CD4-positive, alpha-beta T cell (primary cell): Measurements from ENCODE around the gene GP1BB. TPM values are rescaled to one million over a fixed set of nuclear protein-coding genes. Genes with fewer than 3 reads are reported as not detected.

ENCODE experiments used
- ATAC-seq: fragments of 200-7000 bp; cut with Tn5 transposase; one replicate; pipeline ENCODE4 v1.10.0; 2022; ENCODE audit warnings: mild to moderate bottlenecking; ENCODE audit not compliant: poor library complexity
- CTCF ChIA-PET: fragments of 350-600 bp; sonication (Branson Sonifier 250); formaldehyde crosslinking; loops from one replicate; lab custom pipeline; 2021; ENCODE audit warnings: antibody characterized with exemption, inconsistent platforms; lab: Charles Lee
- POLR2A ChIA-PET: fragments of 350-600 bp; sonication (Branson Sonifier 250); formaldehyde crosslinking; loops from one replicate; lab custom pipeline; 2021; ENCODE audit warnings: antibody characterized with exemption, inconsistent platforms; lab: Charles Lee
- DNase-seq, 14 experiments: peaks; one replicate each; pipeline ENCODE4 v3.0.0-alpha.2; 2013 to 2020; ENCODE audit warnings: mixed read lengths in 2 of 14
- H3K27ac ChIP-seq, 2 donors: one replicate each; pipeline versions ENCODE4 v1.5.1 to v1.7.0; 2013; ENCODE audit warnings: low read length in 2 of 2, low read depth in 1 of 2, mild to moderate bottlenecking in 1 of 2
- H3K27me3 ChIP-seq, 2 experiments: 1 replicate in 1 of 2; 2 replicates in 1 of 2; pipeline versions ENCODE4 v1.6.1 to v1.7.0; 2013; ENCODE audit warnings: low read length in 2 of 2, control low read depth in 1 of 2, mild to moderate bottlenecking in 1 of 2, moderate library complexity in 1 of 2; ENCODE audit not compliant: insufficient read depth in 2 of 2, control insufficient read depth in 1 of 2
- H3K36me3 ChIP-seq: one replicate; pipeline ENCODE4 v1.6.1; 2013; ENCODE audit warnings: low read length, control low read depth; ENCODE audit not compliant: insufficient read depth
- H3K4me1 ChIP-seq: one replicate; pipeline ENCODE4 v1.6.1; 2013; ENCODE audit warnings: low read length, control low read depth; ENCODE audit not compliant: insufficient read depth
- H3K4me3 ChIP-seq: one replicate; pipeline ENCODE4 v1.5.1; 2013; ENCODE audit warnings: mild to moderate bottlenecking, low read length, moderate library complexity
- H3K9me3 ChIP-seq, 2 experiments: 1 replicate in 1 of 2; 2 replicates in 1 of 2; pipeline versions ENCODE4 v1.6.1 to v1.7.0; 2013; ENCODE audit warnings: low read length in 2 of 2, mild to moderate bottlenecking in 2 of 2, control low read depth in 1 of 2, moderate library complexity in 1 of 2; ENCODE audit not compliant: control insufficient read depth in 1 of 2, insufficient read depth in 1 of 2
- H3K27ac Mint-ChIP-seq: one replicate; pipeline ENCODE4 v1.8.0; 2020; ENCODE audit warnings: mixed read lengths
- H3K27me3 Mint-ChIP-seq: one replicate; pipeline ENCODE4 v1.8.0; 2021; ENCODE audit warnings: mixed read lengths
- H3K36me3 Mint-ChIP-seq: one replicate; pipeline ENCODE4 v1.8.0; 2021; ENCODE audit warnings: low read depth, mixed read lengths
- H3K4me1 Mint-ChIP-seq: one replicate; pipeline ENCODE4 v1.8.0; 2021; ENCODE audit warnings: low read depth, mixed read lengths
- H3K4me3 Mint-ChIP-seq: one replicate; pipeline ENCODE4 v1.8.0; 2020; ENCODE audit warnings: mild to moderate bottlenecking, mixed read lengths
- H3K9me3 Mint-ChIP-seq: one replicate; pipeline ENCODE4 v1.8.0; 2020; ENCODE audit warnings: mixed read lengths
- CTCF ChIP-seq: fragments of 200-600 bp; IDR thresholded peaks from one replicate; pipeline ENCODE4 v1.8.0; 2022; ENCODE audit warnings: antibody characterized with exemption, mild to moderate bottlenecking
- intact Hi-C, 2 experiments: fragments of 100-400 bp; cut with DNase I in 1 of 2; cut with micrococcal nuclease in 1 of 2; formaldehyde crosslinking; loops; one replicate each; pipeline versions ENCODE4 v1.15.1 to v1.9.0; 2023 to 2025; cut with DNase I, micrococcal nuclease
- total RNA-seq, 174 experiments: library from RNA in 2 of 174; stranded (reverse) in 2 of 174; gene quantifications; one replicate each; pipeline ENCODE4 v1.2.3 and lab custom pipeline; 2021 to 2026

Gene GP1BB
- total RNA-seq, 2 experiments from 2014 or later = 0.22 TPM; not detected in 1

- H3K9me3 ChIP-seq = peaks cover 0 to 6% of the 10 kb centered on the region in 2 experiments
- Mint-ChIP-seq H3K27me3 (no peaks in the 10 kb centered on the region), H3K36me3 (no peaks in the 10 kb centered on the region), H3K27ac (no peak overlapping the region), H3K9me3 (no peaks in the 10 kb centered on the region), H3K4me3 (no peak overlapping the region), H3K4me1 (no peaks in the 10 kb centered on the region)
- no peaks in the 10 kb centered on the region for H3K4me1 ChIP-seq
- H3K4me3 ChIP-seq = no peak overlapping the region
- no peak for DNase-seq
- intact Hi-C loops = no loop called here
- H3K36me3 ChIP-seq = no peaks in the 10 kb centered on the region
- ChIA-PET CTCF (no interaction called here), POLR2A (no interaction called here)
- H3K27me3 ChIP-seq = peaks cover 0 to 5% of the 10 kb centered on the region in 2 experiments
- no peak overlapping the region for H3K27ac ChIP-seq
- no peak for ATAC-seq
- no peak for TF ChIP-seq CTCF
Observed at GRCh38 chr22:19704355-19705015, 18.9 kb upstream of the GP1BB start.

GRCh38 chr22:19705181-19705934 lies 18.0 kb upstream of the GP1BB start:
- no peak for DNase-seq
- intact Hi-C loops = no loop called here
- Mint-ChIP-seq H3K4me3 (no peak overlapping the region), H3K36me3 (no peaks in the 10 kb centered on the region), H3K4me1 (no peaks in the 10 kb centered on the region), H3K9me3 (no peaks in the 10 kb centered on the region), H3K27me3 (no peaks in the 10 kb centered on the region), H3K27ac (no peak overlapping the region)
- no peak for TF ChIP-seq CTCF
- POLR2A ChIA-PET = no interaction called here
- CTCF ChIA-PET = no interaction called here
- Histone ChIP-seq H3K4me3 (no peak overlapping the region), H3K4me1 (no peaks in the 10 kb centered on the region), H3K27me3 (peaks cover 0 to 5% of the 10 kb centered on the region in 2 experiments), H3K27ac (no peak overlapping the region), H3K9me3 (peaks cover 0 to 6% of the 10 kb centered on the region in 2 experiments), H3K36me3 (no peaks in the 10 kb centered on the region)
- no peak for ATAC-seq

- Histone ChIP-seq H3K9me3 (peaks cover 0 to 6% of the 10 kb centered on the region in 2 experiments), H3K4me3 (no peak overlapping the region), H3K4me1 (no peaks in the 10 kb centered on the region), H3K27ac (no peak overlapping the region), H3K36me3 (no peaks in the 10 kb centered on the region), H3K27me3 (peaks cover 0 to 5% of the 10 kb centered on the region in 2 experiments)
- no peaks in the 10 kb centered on the region for H3K9me3 Mint-ChIP-seq
- H3K27me3 Mint-ChIP-seq = peaks cover under 1% of the 10 kb centered on the region
- CTCF ChIA-PET = no interaction called here
- ATAC-seq (no peak), DNase-seq (no peak)
- no peak overlapping the region for H3K27ac Mint-ChIP-seq
- TF ChIP-seq CTCF = no peak
- no peaks in the 10 kb centered on the region for H3K4me1 Mint-ChIP-seq
- no peak overlapping the region for H3K4me3 Mint-ChIP-seq
- intact Hi-C loops = no loop called here
- POLR2A ChIA-PET = no interaction called here
- H3K36me3 Mint-ChIP-seq = no peaks in the 10 kb centered on the region
Observed at GRCh38 chr22:19706661-19707151, 16.6 kb upstream of the GP1BB start.
